ENCODE measurements around the gene MAP1LC3B. TPM values are rescaled to one million over a fixed set of nuclear protein-coding genes. Genes with fewer than 3 reads are reported as not detected.
"Not testable (repeated sequence)": the region's sequence is repeated elsewhere in the genome, so short reads cannot be mapped to it uniquely, and the experiment has no call there.

MAP1LC3B gene
- total RNA-seq, 4 donors from 2014 or later: 26.3 to 79.7 (median 58.0) TPM

GRCh38 chr16:87384162-87384874 is 7.8 kb upstream of the MAP1LC3B start:
- Histone ChIP-seq H3K27ac (peak overlapping the region; percentile 95 to 96), H3K36me3 (no peaks in the 10 kb centered on the region), H3K27me3 (no peaks in the 10 kb centered on the region), H3K4me3 (peak overlapping the region; percentile 69 to 89), H3K4me1 (peaks cover 3 to 11% of the 10 kb centered on the region in 2 donors), H3K9me3 (no peaks in the 10 kb centered on the region)
- TF ChIP-seq CTCF (IDR thresholded peaks at IDR 0.05): no peak
- TF ChIP-seq POLR2A (IDR thresholded peaks at IDR 0.05): no peak
- no peak for DNase-seq
- intact Hi-C loops (cut with DNase I; ENCODE audit: low total_unique reads): no loop called here

GRCh38 chr16:87384875-87385167 is 7.3 kb upstream of the MAP1LC3B start:
- intact Hi-C loops (cut with DNase I; ENCODE audit: low total_unique reads): not testable (repeated sequence)

GRCh38 chr16:87387942-87388817 is 4.0 kb upstream of the MAP1LC3B start:
- Histone ChIP-seq H3K36me3 (no peaks in the 10 kb centered on the region), H3K27ac (peak overlapping the region; percentile 83 to 98), H3K4me1 (peaks cover 3 to 11% of the 10 kb centered on the region in 2 donors), H3K9me3 (no peaks in the 10 kb centered on the region), H3K27me3 (no peaks in the 10 kb centered on the region), H3K4me3 (peak overlapping the region; percentile 2 to 21)
- intact Hi-C loops (cut with DNase I; ENCODE audit: low total_unique reads): no loop called here
- TF ChIP-seq POLR2A (IDR thresholded peaks at IDR 0.05) (peak; percentile 77 to 93), CTCF (IDR thresholded peaks at IDR 0.05) (no peak)
- peak; percentile 90 to 98 for DNase-seq

More at GRCh38 chr16:87384875-87385167, 7.3 kb upstream of the MAP1LC3B start:
- H3K36me3 ChIP-seq, H3K9me3 ChIP-seq, DNase-seq, H3K27me3 ChIP-seq: not testable (repeated sequence)
- H3K27ac ChIP-seq: peak overlapping the region; percentile 95 to 96
- peaks cover 3 to 11% of the 10 kb centered on the region in 2 donors for H3K4me1 ChIP-seq
- peak overlapping the region; percentile 69 to 89 for H3K4me3 ChIP-seq

GRCh38 chr16:87388818-87389134 is 3.4 kb upstream of the MAP1LC3B start:
- no peak for DNase-seq
- Histone ChIP-seq H3K36me3 (no peaks in the 10 kb centered on the region), H3K27ac (peak overlapping the region; percentile 83 to 98), H3K27me3 (no peaks in the 10 kb centered on the region), H3K9me3 (no peaks in the 10 kb centered on the region), H3K4me3 (no peak overlapping the region), H3K4me1 (peaks cover 3 to 11% of the 10 kb centered on the region in 2 donors)
- intact Hi-C loops (cut with DNase I; ENCODE audit: low total_unique reads): no loop called here
- TF ChIP-seq POLR2A (IDR thresholded peaks at IDR 0.05) (no peak), CTCF (IDR thresholded peaks at IDR 0.05) (no peak)

- H3K36me3 ChIP-seq: no peaks in the 10 kb centered on the region
- no peak for DNase-seq
- intact Hi-C loops (cut with DNase I; ENCODE audit: low total_unique reads): no loop called here
- H3K4me1 ChIP-seq: peaks cover 3 to 11% of the 10 kb centered on the region in 2 donors
- H3K9me3 ChIP-seq: no peaks in the 10 kb centered on the region
- peak overlapping the region; percentile 83 to 98 for H3K27ac ChIP-seq
- no peak overlapping the region for H3K4me3 ChIP-seq
- TF ChIP-seq POLR2A (IDR thresholded peaks at IDR 0.05) (no peak), CTCF (IDR thresholded peaks at IDR 0.05) (no peak)
- no peaks in the 10 kb centered on the region for H3K27me3 ChIP-seq
Observed at GRCh38 chr16:87389245-87389644, 2.9 kb upstream of the MAP1LC3B start.

- H3K27ac ChIP-seq: peak overlapping the region in 1 of 2 donors; percentile 98
- H3K9me3 ChIP-seq; H3K27me3 ChIP-seq; H3K4me1 ChIP-seq; intact Hi-C loops (cut with DNase I; ENCODE audit: low total_unique reads); H3K36me3 ChIP-seq; H3K4me3 ChIP-seq: not testable (repeated sequence)
- DNase-seq: peak in 1 of 2 donors; percentile 13
Observed at GRCh38 chr16:87389914-87390313, 2.2 kb upstream of the MAP1LC3B start.

Data from uterus (tissue), 4 donors.